HL-60 (cell line): ENCODE results near the gene SERPINB12.

ENCODE experiments used
- DNase-seq, 2 experiments: peaks; one replicate each; pipeline ENCODE4 v3.0.0-alpha.2; 2010 to 2020; ENCODE audit warnings: low read depth in 1 of 2, low spot score in 1 of 2
- H3K27ac ChIP-seq: fragments of 250-450 bp; sonication (Bioruptor Pico); replicated peaks from 2 replicates; pipeline ENCODE4 v1.5.1; 2020; ENCODE audit warnings: mild to moderate bottlenecking, moderate library complexity
- H3K27me3 ChIP-seq: fragments of 250-450 bp; sonication (Bioruptor Pico); 2 replicates; pipeline ENCODE4 v1.5.1; 2021; ENCODE audit warnings: mild to moderate bottlenecking, moderate library complexity; ENCODE audit not compliant: insufficient read depth, poor library complexity, severe bottlenecking
- H3K4me3 ChIP-seq: replicated peaks from 2 replicates; pipeline ENCODE4 v1.5.1; 2011; ENCODE audit warnings: mild to moderate bottlenecking, control low read depth, low read length; ENCODE audit not compliant: insufficient read depth
- GABPA ChIP-seq: IDR thresholded peaks from 2 replicates; pipeline ENCODE4 v1.6.1; 2012; ENCODE audit warnings: low read depth
- POLR2AphosphoS5 ChIP-seq: IDR thresholded peaks from 2 replicates; pipeline ENCODE4 v1.6.1; 2012; ENCODE audit warnings: low read depth
- SPI1 ChIP-seq: IDR thresholded peaks from 2 replicates; pipeline ENCODE4 v1.6.1; 2012; ENCODE audit warnings: low read depth, mild to moderate bottlenecking, borderline replicate concordance
- TF ChIP-seq, protein P1 (sequence below): IDR thresholded peaks from 2 replicates; pipeline ENCODE4 v1.6.1; 2012; ENCODE audit warnings: low read depth; ENCODE audit not compliant: insufficient replicate concordance
- TF ChIP-seq, protein P2 (sequence below): IDR thresholded peaks from one replicate; pipeline ENCODE4 v1.5.1; 2011; ENCODE audit warnings: low read length, control low read depth, inconsistent platforms; ENCODE audit not compliant: insufficient read depth

The SERPINB12 gene

DNA sequence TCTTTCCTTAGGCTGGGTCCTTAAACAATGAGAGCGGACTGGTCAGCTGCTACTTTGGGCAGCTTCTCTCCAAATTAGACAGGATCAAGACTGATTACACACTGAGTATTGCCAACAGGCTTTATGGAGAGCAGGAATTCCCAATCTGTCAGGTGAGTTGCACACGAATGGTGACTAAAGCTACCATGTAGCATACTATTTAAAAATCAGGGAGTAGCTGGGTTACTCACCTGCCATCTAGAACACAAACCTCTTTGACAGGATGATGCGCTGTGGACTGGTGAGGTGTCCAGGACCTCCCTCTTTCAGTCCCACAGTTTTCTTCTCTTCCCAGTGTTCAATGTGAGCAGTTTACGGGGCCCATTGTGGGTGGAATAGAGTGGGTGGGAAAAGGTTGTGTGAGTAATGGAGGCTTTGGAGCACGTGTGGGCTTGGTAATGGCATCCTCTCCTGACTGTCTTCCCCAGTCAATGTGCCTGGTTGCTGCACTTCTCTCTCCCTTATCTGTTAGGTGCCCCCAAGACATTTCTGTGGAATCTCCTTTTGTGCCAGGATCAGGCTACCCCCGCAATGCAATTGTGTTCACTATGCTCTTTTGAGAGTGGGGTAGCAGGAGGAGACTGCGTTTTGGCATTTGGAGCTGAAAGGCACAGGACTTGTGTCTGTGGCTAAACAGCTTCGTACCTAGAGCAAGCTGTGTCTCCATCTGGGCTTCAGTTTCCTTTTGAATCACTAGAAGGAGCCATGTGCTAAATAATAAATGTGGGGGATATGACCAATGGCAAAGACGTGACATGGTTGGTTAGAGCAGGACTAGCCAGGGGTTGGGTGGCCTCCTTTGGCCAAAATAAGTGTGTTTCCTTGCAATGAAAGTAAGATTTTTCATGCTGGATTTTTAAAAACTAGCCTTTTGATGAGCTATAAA lies 17.7 kb downstream of the SERPINB12 start:
- no peak for DNase-seq
- H3K27ac ChIP-seq: no peak overlapping the region

DNA sequence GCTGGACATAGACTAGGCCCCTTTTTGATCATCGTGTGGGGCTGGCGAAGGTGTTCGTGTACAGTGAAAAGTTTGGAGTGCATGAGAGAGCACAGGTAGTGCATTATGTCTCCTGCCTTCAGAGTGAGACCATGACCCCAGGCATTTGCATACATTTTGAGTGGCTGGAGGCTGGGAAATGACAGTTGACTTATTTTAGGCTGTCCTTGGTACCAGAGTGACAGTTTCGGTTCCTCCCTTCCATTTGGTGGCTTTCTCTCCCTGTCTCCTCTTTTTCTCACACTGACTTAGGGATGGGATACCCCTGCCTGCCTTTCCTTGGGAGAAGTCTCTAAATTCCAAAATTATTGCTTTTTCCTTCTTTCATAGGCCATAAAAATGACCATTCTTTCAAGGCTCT lies 20.1 kb downstream of the SERPINB12 start:
- no peak for DNase-seq
- Histone ChIP-seq H3K27me3 (no peaks in the 10 kb centered on the region), H3K4me3 (no peak overlapping the region), H3K27ac (no peak overlapping the region)
- TF ChIP-seq, protein P1, sequence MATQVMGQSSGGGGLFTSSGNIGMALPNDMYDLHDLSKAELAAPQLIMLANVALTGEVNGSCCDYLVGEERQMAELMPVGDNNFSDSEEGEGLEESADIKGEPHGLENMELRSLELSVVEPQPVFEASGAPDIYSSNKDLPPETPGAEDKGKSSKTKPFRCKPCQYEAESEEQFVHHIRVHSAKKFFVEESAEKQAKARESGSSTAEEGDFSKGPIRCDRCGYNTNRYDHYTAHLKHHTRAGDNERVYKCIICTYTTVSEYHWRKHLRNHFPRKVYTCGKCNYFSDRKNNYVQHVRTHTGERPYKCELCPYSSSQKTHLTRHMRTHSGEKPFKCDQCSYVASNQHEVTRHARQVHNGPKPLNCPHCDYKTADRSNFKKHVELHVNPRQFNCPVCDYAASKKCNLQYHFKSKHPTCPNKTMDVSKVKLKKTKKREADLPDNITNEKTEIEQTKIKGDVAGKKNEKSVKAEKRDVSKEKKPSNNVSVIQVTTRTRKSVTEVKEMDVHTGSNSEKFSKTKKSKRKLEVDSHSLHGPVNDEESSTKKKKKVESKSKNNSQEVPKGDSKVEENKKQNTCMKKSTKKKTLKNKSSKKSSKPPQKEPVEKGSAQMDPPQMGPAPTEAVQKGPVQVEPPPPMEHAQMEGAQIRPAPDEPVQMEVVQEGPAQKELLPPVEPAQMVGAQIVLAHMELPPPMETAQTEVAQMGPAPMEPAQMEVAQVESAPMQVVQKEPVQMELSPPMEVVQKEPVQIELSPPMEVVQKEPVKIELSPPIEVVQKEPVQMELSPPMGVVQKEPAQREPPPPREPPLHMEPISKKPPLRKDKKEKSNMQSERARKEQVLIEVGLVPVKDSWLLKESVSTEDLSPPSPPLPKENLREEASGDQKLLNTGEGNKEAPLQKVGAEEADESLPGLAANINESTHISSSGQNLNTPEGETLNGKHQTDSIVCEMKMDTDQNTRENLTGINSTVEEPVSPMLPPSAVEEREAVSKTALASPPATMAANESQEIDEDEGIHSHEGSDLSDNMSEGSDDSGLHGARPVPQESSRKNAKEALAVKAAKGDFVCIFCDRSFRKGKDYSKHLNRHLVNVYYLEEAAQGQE: peak; percentile 68
- no peak for TF ChIP-seq POLR2AphosphoS5

More for the DNA sequence above, 17.7 kb downstream of the SERPINB12 start:
- H3K4me3 ChIP-seq: no peak overlapping the region
- TF ChIP-seq POLR2AphosphoS5 (no peak), SPI1 (no peak), GABPA (no peak)
- TF ChIP-seq, protein P2, sequence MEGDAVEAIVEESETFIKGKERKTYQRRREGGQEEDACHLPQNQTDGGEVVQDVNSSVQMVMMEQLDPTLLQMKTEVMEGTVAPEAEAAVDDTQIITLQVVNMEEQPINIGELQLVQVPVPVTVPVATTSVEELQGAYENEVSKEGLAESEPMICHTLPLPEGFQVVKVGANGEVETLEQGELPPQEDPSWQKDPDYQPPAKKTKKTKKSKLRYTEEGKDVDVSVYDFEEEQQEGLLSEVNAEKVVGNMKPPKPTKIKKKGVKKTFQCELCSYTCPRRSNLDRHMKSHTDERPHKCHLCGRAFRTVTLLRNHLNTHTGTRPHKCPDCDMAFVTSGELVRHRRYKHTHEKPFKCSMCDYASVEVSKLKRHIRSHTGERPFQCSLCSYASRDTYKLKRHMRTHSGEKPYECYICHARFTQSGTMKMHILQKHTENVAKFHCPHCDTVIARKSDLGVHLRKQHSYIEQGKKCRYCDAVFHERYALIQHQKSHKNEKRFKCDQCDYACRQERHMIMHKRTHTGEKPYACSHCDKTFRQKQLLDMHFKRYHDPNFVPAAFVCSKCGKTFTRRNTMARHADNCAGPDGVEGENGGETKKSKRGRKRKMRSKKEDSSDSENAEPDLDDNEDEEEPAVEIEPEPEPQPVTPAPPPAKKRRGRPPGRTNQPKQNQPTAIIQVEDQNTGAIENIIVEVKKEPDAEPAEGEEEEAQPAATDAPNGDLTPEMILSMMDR: no peak
- TF ChIP-seq, protein P1: no peak
- H3K27me3 ChIP-seq: no peaks in the 10 kb centered on the region

DNA sequence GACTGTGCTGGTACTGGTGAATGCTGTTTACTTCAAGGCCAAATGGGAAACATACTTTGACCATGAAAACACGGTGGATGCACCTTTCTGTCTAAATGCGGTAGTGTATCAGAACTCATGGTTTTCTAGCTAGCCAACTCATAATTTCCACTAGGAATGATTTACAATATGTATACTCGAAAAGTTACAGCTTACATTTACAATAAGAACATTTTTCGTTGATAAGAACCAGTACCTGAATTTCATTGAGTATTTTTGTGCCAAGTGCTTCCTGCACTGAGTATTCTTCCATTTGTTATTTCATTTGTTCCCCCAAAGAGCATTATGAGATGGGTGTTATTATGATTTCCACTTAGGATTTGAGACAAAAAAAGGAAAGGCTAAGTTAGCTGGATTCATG lies 21.9 kb downstream of the SERPINB12 start:
- Histone ChIP-seq H3K27ac (no peak overlapping the region), H3K27me3 (no peaks in the 10 kb centered on the region), H3K4me3 (no peak overlapping the region)
- TF ChIP-seq SPI1 (no peak), GABPA (no peak), POLR2AphosphoS5 (no peak)
- TF ChIP-seq, protein P1: no peak
- TF ChIP-seq, protein P2: no peak
- no peak for DNase-seq
